Stimulated activated CD8-positive, alpha-beta memory T cell treated with anti-CD3 and anti-CD28 coated beads, Interleukin-4, amount 100 ng/mL, for 48 hours (primary cell): ENCODE measurements around the gene RASA1.
A peak's percentile ranks its signal among the peaks of the same experiment; 100 is the strongest.
"Not testable (repeated sequence)": the region's sequence is repeated elsewhere in the genome, so short reads cannot be mapped to it uniquely, and the experiment has no call there.

Experiments used
- DNase-seq: peaks from one replicate; pipeline ENCODE4 v3.0.0-alpha.2; 2020

Gene RASA1

GRCh38 chr5:87267574-87268125 is at the start of gene RASA1:
Gene RASA1, plus strand, starts transcription at chr5:87267883. Its CDS starts 569 bp downstream, at chr5:87268452.
- DNase-seq, result peak; percentile 97

GRCh38 chr5:87229780-87230179 is 37.9 kb upstream of the RASA1 start:
- DNase-seq, result no peak

- DNase-seq, result no peak
These were observed 36.5 kb upstream of the RASA1 start for GRCh38 chr5:87231037-87231808.

GRCh38 chr5:87233143-87233542 is 34.5 kb upstream of the RASA1 start:
- DNase-seq, result no peak

- no peak for DNase-seq
These were observed 26.1 kb upstream of the RASA1 start for GRCh38 chr5:87241555-87241954.

- no peak for DNase-seq
These were observed 25.4 kb upstream of the RASA1 start for GRCh38 chr5:87242242-87242641.

GRCh38 chr5:87243161-87243844 is 24.4 kb upstream of the RASA1 start:
- no peak for DNase-seq

GRCh38 chr5:87245451-87245850 is 22.2 kb upstream of the RASA1 start:
- no peak for DNase-seq

- no peak for DNase-seq
These were observed 21.6 kb upstream of the RASA1 start for GRCh38 chr5:87246061-87246460.

GRCh38 chr5:87252283-87252605 is 15.4 kb upstream of the RASA1 start:
- no peak for DNase-seq

GRCh38 chr5:87254035-87254434 is 13.6 kb upstream of the RASA1 start:
- DNase-seq, result no peak

- DNase-seq, result no peak
These were observed 9.2 kb upstream of the RASA1 start for GRCh38 chr5:87258507-87258906.

- DNase-seq, result no peak
These were observed 7.0 kb upstream of the RASA1 start for GRCh38 chr5:87260604-87261192.

GRCh38 chr5:87263498-87263897 is 4.2 kb upstream of the RASA1 start:
- no peak for DNase-seq

GRCh38 chr5:87266914-87267573 is 639 bp upstream of the RASA1 start:
- no peak for DNase-seq

- peak; percentile 82 for DNase-seq
These were observed 665 bp downstream of the RASA1 start for GRCh38 chr5:87268126-87268969.

GRCh38 chr5:87268970-87269377 is 1.3 kb downstream of the RASA1 start:
- DNase-seq, result no peak

- not testable (repeated sequence) for DNase-seq
These were observed 3.2 kb downstream of the RASA1 start for GRCh38 chr5:87270888-87271287.

- DNase-seq, result no peak
These were observed 9.0 kb downstream of the RASA1 start for GRCh38 chr5:87276655-87277054.

- no peak for DNase-seq
These were observed 9.7 kb downstream of the RASA1 start for GRCh38 chr5:87277279-87277835.

GRCh38 chr5:87278590-87279100 is 11.0 kb downstream of the RASA1 start:
- no peak for DNase-seq

- DNase-seq, result no peak
These were observed 14.6 kb downstream of the RASA1 start for GRCh38 chr5:87282269-87282668.
